ENCODE results near the gene MS4A15.

GRCh38 chr11:60801194-60801593 is 44.5 kb downstream of the MS4A15 start:
- TF ChIP-seq POLR2A (IDR thresholded peaks at IDR 0.05) = no peak
- no peak for TF ChIP-seq CTCF (IDR thresholded peaks at IDR 0.05)

Measured in gastroesophageal sphincter (tissue), 3 donors.